HepG2 (cell line): ENCODE data around the gene EPHA6. TPM values are rescaled to one million over a fixed set of nuclear protein-coding genes. Genes with fewer than 3 reads are reported as not detected.
A peak's percentile ranks its signal among the peaks of the same experiment; 100 is the strongest.

Experiments
- ATAC-seq: fragments of 200-7000 bp; cut with Tn5 transposase; 3 replicates; pipeline ENCODE4 v1.9.1; 2020; ENCODE audit warnings: mild to moderate bottlenecking, moderate library complexity
- BruUV-seq: library from RNA; stranded (reverse); fragments of 400-500 nt; replicated peaks from 2 replicates; lab custom pipeline; 2021; lab: Mats Ljungman, UMichigan
- CTCF ChIA-PET: fragments of 300-600 bp; formaldehyde crosslinking; extraction: SDS; loops from one replicate; lab custom pipeline; 2021; ENCODE audit warnings: low total read pairs, inconsistent platforms, low intra/inter-chr PET ratio; lab: Yijun Ruan, JAX
- POLR2A ChIA-PET: fragments of 350-600 bp; sonication (Branson Sonifier 250); formaldehyde crosslinking; loops from one replicate; lab custom pipeline; 2020; ENCODE audit warnings: antibody characterized with exemption, inconsistent platforms; lab: Yijun Ruan, JAX
- DNase-seq: peaks from one replicate; pipeline ENCODE4 v3.0.0-alpha.2; 2015; ENCODE audit warnings: low spot score
- FAIRE-seq: peaks from 3 replicates; lab custom pipeline; 2011; peaks lifted over from hg19 to GRCh38; lab: Jason Lieb, UNC
- H2AFZ ChIP-seq: one replicate; pipeline ENCODE4 v1.6.1; 2011; ENCODE audit warnings: low read length, inconsistent platforms
- H3K27ac ChIP-seq: fragments of 300-600 bp; 3 replicates; pipeline ENCODE4 v1.8.0; 2011; ENCODE audit warnings: mixed run types, mild to moderate bottlenecking, mixed read lengths, low read length, inconsistent platforms; ENCODE audit not compliant: insufficient read depth; ENCODE audit errors: extremely low read length
- H3K27me3 ChIP-seq, 2 experiments: fragments of 200-600 bp in 1 of 2; 2 replicates in 1 of 2; 3 replicates in 1 of 2; pipeline versions ENCODE4 v1.6.0 to v1.8.0; 2011; ENCODE audit warnings: low read length in 2 of 2, mild to moderate bottlenecking in 2 of 2, moderate library complexity in 2 of 2, inconsistent platforms in 1 of 2; ENCODE audit not compliant: insufficient read depth in 2 of 2, control insufficient read depth in 1 of 2
- H3K36me3 ChIP-seq, 2 experiments: fragments of 200-600 bp in 1 of 2; replicated peaks in 1 of 2; 2 replicates in 1 of 2; 3 replicates in 1 of 2; pipeline versions ENCODE4 v1.5.1 to v1.8.0; 2011; ENCODE audit warnings: low read length in 2 of 2, inconsistent platforms in 1 of 2; ENCODE audit not compliant: insufficient read depth in 2 of 2, control insufficient read depth in 1 of 2
- H3K4me1 ChIP-seq: 2 replicates; pipeline ENCODE4 v1.5.1; 2012; ENCODE audit warnings: low read length, inconsistent platforms; ENCODE audit not compliant: insufficient read depth
- H3K4me2 ChIP-seq: 2 replicates; pipeline ENCODE4 v1.6.0; 2011; ENCODE audit warnings: low read depth, low read length, inconsistent platforms
- H3K4me3 ChIP-seq, 3 experiments: fragments of 200-600 bp in 1 of 3; sonication (generic), shearing (Covaris generic) in 1 of 3; replicated peaks in 1 of 3; 2 replicates each; pipeline ENCODE4 v1.5.1; 2011 to 2016; ENCODE audit warnings: low read length in 3 of 3, inconsistent platforms in 2 of 3, low read depth in 2 of 3, mild to moderate bottlenecking in 2 of 3, control low read depth in 1 of 3, mixed read lengths in 1 of 3; ENCODE audit not compliant: insufficient read depth in 1 of 3
- H3K79me2 ChIP-seq: one replicate; pipeline ENCODE4 v1.6.1; 2011; ENCODE audit warnings: low read length, inconsistent platforms; ENCODE audit not compliant: insufficient read depth
- H3K9ac ChIP-seq: 2 replicates; pipeline ENCODE4 v1.6.0; 2011; ENCODE audit warnings: mild to moderate bottlenecking, low read depth, low read length, inconsistent platforms; ENCODE audit not compliant: insufficient read depth
- H3K9me3 ChIP-seq: 2 replicates; pipeline ENCODE4 v1.5.1; 2012; ENCODE audit warnings: mild to moderate bottlenecking, low read length
- H4K20me1 ChIP-seq: 2 replicates; pipeline ENCODE4 v1.6.0; 2011; ENCODE audit warnings: inconsistent platforms, mild to moderate bottlenecking, low read length, moderate library complexity; ENCODE audit not compliant: insufficient read depth
- CREB3 ChIP-seq: sonication (generic); formaldehyde crosslinking; IDR thresholded peaks from 2 replicates; pipeline ENCODE4 v1.5.0; 2020; ENCODE audit warnings: missing genetic modification reagents
- CREBL2 ChIP-seq: sonication (generic); formaldehyde crosslinking; IDR thresholded peaks from 2 replicates; pipeline ENCODE4 v1.8.1; 2023; ENCODE audit warnings: missing genetic modification reagents, mild to moderate bottlenecking, borderline replicate concordance
- HMGXB3 ChIP-seq: sonication (generic); formaldehyde crosslinking; IDR thresholded peaks from 2 replicates; pipeline ENCODE4 v1.4.0; 2020; ENCODE audit warnings: missing genetic modification reagents, borderline replicate concordance
- HNRNPL ChIP-seq: fragments of 200-400 bp; formaldehyde crosslinking; IDR thresholded peaks from 2 replicates; pipeline ENCODE4 v1.6.1; 2017; ENCODE audit warnings: mild to moderate bottlenecking, low read depth, low read length
- MAFF ChIP-seq: IDR thresholded peaks from 2 replicates; pipeline ENCODE4 v1.6.1; 2011; ENCODE audit warnings: low read depth, low read length, improper control_type of control experiment
- MAFK ChIP-seq, 2 experiments: IDR thresholded peaks in 1 of 2; conservative IDR thresholded peaks in 1 of 2; 2 replicates each; pipeline ENCODE4 v1.6.1; 2011; ENCODE audit warnings: improper control_type of control experiment in 2 of 2, low read length in 2 of 2
- NFKB2 ChIP-seq: sonication (generic); formaldehyde crosslinking; IDR thresholded peaks from 2 replicates; pipeline ENCODE4 v1.4.0; 2020; ENCODE audit warnings: missing genetic modification reagents, borderline replicate concordance
- NFYC ChIP-seq: IDR thresholded peaks from 2 replicates; pipeline ENCODE4 v1.6.1; 2016; ENCODE audit warnings: missing genetic modification reagents, missing compliant biosample characterization
- TAF1 ChIP-seq: sonication (generic); formaldehyde crosslinking; IDR thresholded peaks from 2 replicates; pipeline ENCODE4 v1.4.0; 2020; ENCODE audit warnings: missing genetic modification reagents
- TFDP1 ChIP-seq: IDR thresholded peaks from 2 replicates; pipeline ENCODE4 v1.6.1; 2016; ENCODE audit warnings: missing compliant biosample characterization, missing genetic modification reagents, borderline replicate concordance
- THAP8 ChIP-seq: sonication (generic); formaldehyde crosslinking; IDR thresholded peaks from 2 replicates; pipeline ENCODE4 v1.5.1; 2020; ENCODE audit warnings: missing genetic modification reagents, mild to moderate bottlenecking, borderline replicate concordance
- ZFP62 ChIP-seq: sonication (generic); formaldehyde crosslinking; IDR thresholded peaks from 2 replicates; pipeline ENCODE4 v1.4.0; 2020; ENCODE audit warnings: missing genetic modification reagents
- ZGPAT ChIP-seq: IDR thresholded peaks from 2 replicates; pipeline ENCODE4 v1.6.1; 2016; ENCODE audit warnings: mild to moderate bottlenecking
- ZNF10 ChIP-seq: sonication (generic); formaldehyde crosslinking; IDR thresholded peaks from 2 replicates; pipeline ENCODE4 v1.4.0; 2020; ENCODE audit warnings: mild to moderate bottlenecking, low read depth, missing genetic modification reagents, borderline replicate concordance
- ZNF207 ChIP-seq: fragments of 450-650 bp; IDR thresholded peaks from 2 replicates; pipeline ENCODE4 v1.6.1; 2016; ENCODE audit warnings: antibody characterized with exemption, borderline replicate concordance
- ZNF780A ChIP-seq: sonication (generic); formaldehyde crosslinking; IDR thresholded peaks from 2 replicates; pipeline ENCODE4 v1.8.0; 2022; ENCODE audit warnings: mild to moderate bottlenecking, missing genetic modification reagents, moderate library complexity
- in situ Hi-C: cut with HindIII; loops from 2 replicates; pipeline ENCODE4 v1.10.0; 2017; ENCODE audit warnings: low pct_unique_long_range_greater_than_20kb; ENCODE audit not compliant: extremely low pct_ligation_motif_present
- intact Hi-C: fragments of 100-400 bp; cut with micrococcal nuclease; formaldehyde crosslinking; loops from one replicate; pipeline ENCODE4 v1.10.0; 2022; ENCODE audit not compliant: unreplicated experiment
- polyA plus RNA-seq, 8 experiments: library from polyadenylated mRNA; depleted of rRNA in 3 of 8; stranded (reverse) in 7 of 8; unstranded in 1 of 8; fragments of >200 nt; fragmentation: Illumina TruSeq in 4 of 8; extraction: Trizol in 4 of 8; gene quantifications; 2 replicates each; pipeline versions ENCODE4 v1.2.1 to v1.2.3, GENCODE V29; 2011 to 2016; ENCODE audit warnings: low read depth in 4 of 8, missing spikeins in 1 of 8, mixed read lengths in 1 of 8; ENCODE audit not compliant: insufficient read depth in 1 of 8
- total RNA-seq, 5 experiments: library from RNA; depleted of rRNA; stranded (reverse); fragments of >200 nt; fragmentation: Illumina TruSeq; extraction: Trizol; gene quantifications; 2 replicates each; pipeline ENCODE4 v1.2.3, GENCODE V29; 2016; ENCODE audit warnings: low read depth in 1 of 5

EPHA6 gene
- total and polyA plus RNA-seq, 2 of the 13 experiments (the other 11 are each of a cell fraction or from before 2014, with no cell fraction given), result not detected

- Histone ChIP-seq H3K27ac (no peak overlapping the region), H3K79me2 (no peaks in the 10 kb centered on the region), H3K36me3 (no peaks in the 10 kb centered on the region), H3K9ac (no peak overlapping the region), H4K20me1 (no peaks in the 10 kb centered on the region), H3K9me3 (no peaks in the 10 kb centered on the region), H2AFZ (no peak overlapping the region), H3K4me1 (no peaks in the 10 kb centered on the region), H3K4me2 (no peak overlapping the region), H3K27me3 (no peaks in the 10 kb centered on the region), H3K4me3 (no peak overlapping the region)
- ATAC-seq, result no peak
- no peak for DNase-seq
- CTCF ChIA-PET, result no interaction called here
- in situ Hi-C loops (no loop called here), intact Hi-C loops (no loop called here)
- no peak for FAIRE-seq
- no TSS peak for BruUV-seq
- POLR2A ChIA-PET, result no interaction called here
- TF ChIP-seq TFDP1, result no peak
- TF ChIP-seq MAFF, result peak; percentile 90
- no peak for TF ChIP-seq ZNF10 (CRISPR knock-in tag)
- no peak for TF ChIP-seq HMGXB3
- no peak for TF ChIP-seq NFYC (CRISPR knock-in tag)
- no peak for TF ChIP-seq NFKB2 (CRISPR knock-in tag)
- TF ChIP-seq THAP8 (CRISPR knock-in tag), result no peak
- no peak for TF ChIP-seq TAF1
- TF ChIP-seq ZNF780A (CRISPR knock-in tag), result no peak
- no peak for TF ChIP-seq ZNF207
- TF ChIP-seq MAFK (conservative IDR thresholded peaks at IDR 0.05 in 1 of 2, IDR thresholded peaks at IDR 0.05 in 1 of 2; ENCODE audit: low read length in 2 of 2), result peak; percentile 87 to 96
- no peak for TF ChIP-seq HNRNPL
- TF ChIP-seq ZFP62 (CRISPR knock-in tag), result no peak
- no peak for TF ChIP-seq CREB3
- TF ChIP-seq ZGPAT (CRISPR knock-in tag), result no peak
- no peak for TF ChIP-seq CREBL2 (CRISPR knock-in tag)
Measured at GRCh38 chr3:97409612-97410011, 595.2 kb downstream of the EPHA6 start.
